ENCODE results near the gene ZNF300. TPM values are rescaled to one million over a fixed set of nuclear protein-coding genes. Genes with fewer than 3 reads are reported as not detected.

The ZNF300 gene
- total RNA-seq, 4 donors from 2014 or later = 6.3 to 10.5 (median 7.8) TPM

GRCh38 chr5:150901446-150901845 lies 3.3 kb downstream of the ZNF300 start:
- peaks cover 0 to 6% (median 0%) of the 10 kb centered on the region in 4 donors for H3K4me1 ChIP-seq
- no peaks in the 10 kb centered on the region for H3K27me3 ChIP-seq
- no peak overlapping the region for H3K27ac ChIP-seq
- no peak for DNase-seq (ENCODE audit: low spot score in 2 of 2)
- peaks cover 5 to 81% (median 39%) of the 10 kb centered on the region in 4 donors for H3K9me3 ChIP-seq
- H3K4me3 ChIP-seq = no peak overlapping the region
- peaks cover 0 to 75% (median 3%) of the 10 kb centered on the region in 3 donors for H3K36me3 ChIP-seq
- 98 to 99% methylated on average over 2 of the region's 2 CpGs for WGBS, 2 donors
- TF ChIP-seq CTCF (IDR thresholded peaks at IDR 0.05) (no peak), POLR2A (IDR thresholded peaks at IDR 0.05) (no peak), EP300 (IDR thresholded peaks at IDR 0.05) (no peak)

- H3K27ac ChIP-seq = no peak overlapping the region
- no peaks in the 10 kb centered on the region for H3K27me3 ChIP-seq
- peaks cover 0 to 72% (median 3%) of the 10 kb centered on the region in 3 donors for H3K36me3 ChIP-seq
- 92 to 98% methylated on average over 8 of the region's 8 CpGs for WGBS, 2 donors
- H3K4me1 ChIP-seq = no peaks in the 10 kb centered on the region
- no peak for DNase-seq (ENCODE audit: low spot score in 2 of 2)
- TF ChIP-seq EP300 (IDR thresholded peaks at IDR 0.05) (no peak), POLR2A (IDR thresholded peaks at IDR 0.05) (no peak), CTCF (IDR thresholded peaks at IDR 0.05) (no peak)
- no peak overlapping the region for H3K4me3 ChIP-seq
- peaks cover 5 to 100% (median 60%) of the 10 kb centered on the region in 4 donors for H3K9me3 ChIP-seq
These were observed 9.1 kb downstream of the ZNF300 start for GRCh38 chr5:150895431-150896428.

GRCh38 chr5:150879358-150879757 lies 25.4 kb downstream of the ZNF300 start:
- H3K27ac ChIP-seq = no peak overlapping the region
- no peaks in the 10 kb centered on the region for H3K27me3 ChIP-seq
- no peak for TF ChIP-seq EP300 (IDR thresholded peaks at IDR 0.05)
- no peak for TF ChIP-seq CTCF (IDR thresholded peaks at IDR 0.05)
- no peak for TF ChIP-seq POLR2A (IDR thresholded peaks at IDR 0.05)
- peaks cover 0 to 88% (median 17%) of the 10 kb centered on the region in 4 donors for H3K9me3 ChIP-seq
- no peak for DNase-seq (ENCODE audit: low spot score in 2 of 2)
- H3K4me3 ChIP-seq = no peak overlapping the region
- H3K36me3 ChIP-seq = no peaks in the 10 kb centered on the region
- H3K4me1 ChIP-seq = no peaks in the 10 kb centered on the region

- Histone ChIP-seq H3K9me3 (peaks cover 0 to 51% (median 7%) of the 10 kb centered on the region in 4 donors), H3K27me3 (no peaks in the 10 kb centered on the region)
These were observed 42.7 kb downstream of the ZNF300 start for GRCh38 chr5:150862070-150862469.

More at GRCh38 chr5:150862070-150862469, 42.7 kb downstream of the ZNF300 start:
- no peak for DNase-seq (ENCODE audit: low spot score in 2 of 2)
- H3K4me3 ChIP-seq = no peak overlapping the region
- no peaks in the 10 kb centered on the region for H3K36me3 ChIP-seq
- no peaks in the 10 kb centered on the region for H3K4me1 ChIP-seq
- TF ChIP-seq POLR2A (IDR thresholded peaks at IDR 0.05) = no peak
- no peak for TF ChIP-seq EP300 (IDR thresholded peaks at IDR 0.05)
- no peak for TF ChIP-seq CTCF (IDR thresholded peaks at IDR 0.05)
- H3K27ac ChIP-seq = no peak overlapping the region
- WGBS, 2 donors = 78 to 89% methylated on average over 1 of the region's 1 CpG
